Muscle of leg (tissue), 11 donors: ENCODE results near the gene MOSMO. TPM values are rescaled to one million over a fixed set of nuclear protein-coding genes. Genes with fewer than 3 reads are reported as not detected.
A peak's percentile ranks its signal among the peaks of the same experiment; 100 is the strongest.

ENCODE experiments used
- DNase-seq: peaks from one replicate; pipeline ENCODE4 v3.0.0; 2013
- H3K27ac ChIP-seq: one replicate; pipeline ENCODE4 v1.5.1; 2013; ENCODE audit warnings: mild to moderate bottlenecking, low read length, control low read depth
- H3K27me3 ChIP-seq: one replicate; pipeline ENCODE4 v1.6.1; 2013; ENCODE audit warnings: low read length; ENCODE audit not compliant: control insufficient read depth, insufficient read depth
- H3K36me3 ChIP-seq: one replicate; pipeline ENCODE4 v1.6.1; 2013; ENCODE audit warnings: low read length; ENCODE audit not compliant: control insufficient read depth, insufficient read depth
- H3K4me1 ChIP-seq: one replicate; pipeline ENCODE4 v1.6.1; 2013; ENCODE audit warnings: low read length; ENCODE audit not compliant: control insufficient read depth, insufficient read depth
- H3K4me3 ChIP-seq: one replicate; pipeline ENCODE4 v1.5.1; 2013; ENCODE audit warnings: low read length, control low read depth
- H3K9me3 ChIP-seq: replicated peaks from 2 replicates; pipeline ENCODE4 v1.6.1; 2013; ENCODE audit warnings: low read depth, low read length; ENCODE audit not compliant: control insufficient read depth
- WGBS: methylation state at CpG from one replicate; pipeline ENCODE4 v1.1.5; 2013; ENCODE audit warnings: missing lambda C conversion rate; ENCODE audit not compliant: insufficient coverage; 5-methylcytosine and 5-hydroxymethylcytosine counted together
- polyA plus RNA-seq, 8 donors: library from polyadenylated mRNA; unstranded; fragments of 120-200 nt; gene quantifications; one replicate each; pipeline versions ENCODE4 v1.2.1 to v1.2.3, GENCODE V29; 2013; ENCODE audit warnings: inconsistent platforms in 1 of 8, low replicate concordance in 1 of 8; ENCODE audit not compliant: insufficient read length in 8 of 8, insufficient read depth in 1 of 8
- total RNA-seq: library from RNA; stranded (reverse); fragments of 120-200 nt; gene quantifications from one replicate; pipeline ENCODE4 v1.2.4, GENCODE V29; 2013

MOSMO gene
- total and polyA plus RNA-seq, 9 donors: 9.0 to 15.8 (median 12.0) TPM

DNA sequence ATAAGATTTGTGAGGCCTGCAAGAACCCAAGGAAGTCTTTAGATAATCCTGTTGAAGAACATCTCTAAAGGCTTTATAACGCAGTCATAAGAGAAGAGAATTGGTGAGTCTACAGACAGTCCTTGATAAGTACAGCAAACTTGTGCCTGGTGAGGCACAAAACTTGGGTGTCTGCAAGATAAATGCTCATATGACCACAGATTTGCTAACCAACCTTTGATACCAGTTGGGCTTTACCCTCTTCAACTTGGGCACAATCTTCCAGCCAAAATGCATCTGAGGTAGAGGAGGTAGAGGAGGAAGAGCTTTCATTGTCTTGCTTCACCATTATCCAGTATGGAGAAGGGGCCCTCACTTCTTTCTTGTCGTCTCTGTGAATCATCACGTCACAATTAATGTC is 23.8 kb upstream of the MOSMO start:
- WGBS: 71% methylated on average over 1 of the region's 3 CpGs

DNA sequence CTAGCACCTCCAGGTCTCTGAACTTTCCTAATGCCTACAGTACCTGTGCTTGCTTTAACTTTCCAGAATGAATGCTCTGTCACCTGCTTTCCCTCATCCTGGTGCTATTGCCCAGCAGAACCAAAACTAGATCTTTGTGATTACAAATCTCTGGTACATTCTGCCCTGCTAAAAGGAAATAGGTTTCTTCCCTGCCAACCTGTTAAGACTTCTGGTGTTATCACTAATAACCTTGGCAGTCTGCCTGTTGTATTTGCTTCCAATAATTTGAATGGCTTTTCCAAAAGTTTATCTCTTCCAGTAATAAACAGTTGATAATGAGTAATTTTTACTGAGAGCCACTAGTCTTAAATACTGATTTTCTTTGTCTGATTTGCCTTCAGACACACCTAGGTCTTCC is 22.4 kb upstream of the MOSMO start:
- H3K27me3 ChIP-seq: no peaks in the 10 kb centered on the region
- H3K4me1 ChIP-seq: no peaks in the 10 kb centered on the region
- no peak for DNase-seq
- H3K4me3 ChIP-seq: no peak overlapping the region
- H3K9me3 ChIP-seq: no peaks in the 10 kb centered on the region
- H3K36me3 ChIP-seq: peaks cover 26% of the 10 kb centered on the region
- no peak overlapping the region for H3K27ac ChIP-seq

More for the DNA sequence above, 23.8 kb upstream of the MOSMO start:
- Histone ChIP-seq H3K27ac (no peak overlapping the region), H3K27me3 (no peaks in the 10 kb centered on the region), H3K4me3 (no peak overlapping the region), H3K4me1 (no peaks in the 10 kb centered on the region), H3K9me3 (no peaks in the 10 kb centered on the region), H3K36me3 (peaks cover 39% of the 10 kb centered on the region)
- no peak for DNase-seq

DNA sequence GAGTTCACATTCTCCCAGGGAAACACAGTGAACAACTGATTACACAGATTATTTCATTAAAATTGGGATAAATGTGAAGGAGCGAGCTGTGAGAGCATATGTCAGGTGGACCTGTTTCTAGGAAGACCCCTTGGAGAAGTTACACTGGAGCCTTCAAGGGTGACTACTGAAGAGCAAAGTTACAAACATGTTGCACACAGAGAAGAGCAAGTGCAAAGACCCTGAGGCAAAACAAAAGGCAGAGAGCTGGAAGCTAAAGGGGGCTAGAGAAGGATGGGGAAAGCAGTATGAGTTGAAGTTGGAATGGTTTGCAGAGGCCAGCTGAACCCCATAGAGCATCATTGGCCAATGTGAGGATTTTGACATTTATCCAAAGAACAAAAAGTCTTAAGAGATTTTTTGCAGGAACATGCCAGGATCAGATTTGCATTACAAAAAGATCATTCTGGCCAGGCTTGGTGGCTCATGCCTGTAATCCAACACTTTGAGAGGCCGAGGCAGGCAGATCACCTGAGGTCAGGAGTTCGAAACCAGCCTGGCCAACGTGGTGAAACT is 21.1 kb upstream of the MOSMO start:
- 87% methylated on average over 3 of the region's 4 CpGs for WGBS
- DNase-seq: no peak
- Histone ChIP-seq H3K4me1 (no peaks in the 10 kb centered on the region), H3K4me3 (no peak overlapping the region), H3K27ac (no peak overlapping the region), H3K27me3 (no peaks in the 10 kb centered on the region), H3K9me3 (no peaks in the 10 kb centered on the region), H3K36me3 (peaks cover 20% of the 10 kb centered on the region)

DNA sequence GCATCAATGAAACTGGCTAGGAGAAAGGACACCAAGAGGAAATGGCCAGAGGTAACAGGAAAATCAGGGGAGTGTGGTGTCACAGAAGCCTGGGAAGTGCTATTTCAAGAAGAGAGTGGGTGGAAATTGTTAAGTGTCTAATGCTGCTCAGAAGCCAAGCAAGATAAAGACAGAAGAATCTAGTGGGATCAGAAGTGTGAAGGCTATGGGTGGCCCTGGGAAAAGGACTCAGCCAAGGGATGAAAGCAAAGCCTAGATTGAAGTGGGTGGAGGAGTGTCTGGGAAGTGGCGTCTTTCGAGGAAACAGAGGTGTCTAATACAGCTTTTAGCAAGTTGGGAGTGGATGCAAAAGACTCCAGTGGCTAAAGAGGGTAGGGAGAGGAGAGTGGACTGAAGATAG is 20.4 kb upstream of the MOSMO start:
- DNase-seq: no peak
- Histone ChIP-seq H3K36me3 (peaks cover 14% of the 10 kb centered on the region), H3K4me3 (no peak overlapping the region), H3K4me1 (no peaks in the 10 kb centered on the region), H3K27ac (no peak overlapping the region), H3K27me3 (no peaks in the 10 kb centered on the region), H3K9me3 (no peaks in the 10 kb centered on the region)
- WGBS: 84% methylated on average over 2 of the region's 2 CpGs

DNA sequence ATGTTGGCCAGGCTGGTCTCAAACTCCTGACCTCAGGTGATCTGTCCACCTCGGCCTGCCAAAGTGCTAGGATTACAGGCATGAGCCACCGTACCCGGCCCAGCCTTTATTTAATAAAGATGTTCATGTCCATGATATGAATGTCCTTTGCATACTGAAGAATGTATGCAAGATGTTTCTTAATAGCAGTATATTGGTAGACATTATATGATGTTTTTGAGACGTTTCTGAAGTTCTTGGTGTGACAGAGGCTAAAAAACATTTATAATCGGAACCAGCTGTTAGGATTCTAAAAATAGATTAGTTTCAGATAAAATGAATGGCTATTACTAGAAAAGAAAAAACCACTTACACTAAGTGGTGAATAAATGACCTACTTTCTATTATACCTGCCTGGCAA is 18.8 kb upstream of the MOSMO start:
- no CpG with 5 or more reads among the region's 5 CpGs for WGBS
- Histone ChIP-seq H3K9me3 (no peaks in the 10 kb centered on the region), H3K36me3 (peaks cover 6% of the 10 kb centered on the region), H3K4me1 (no peaks in the 10 kb centered on the region), H3K27ac (no peak overlapping the region), H3K4me3 (no peak overlapping the region), H3K27me3 (no peaks in the 10 kb centered on the region)
- no peak for DNase-seq

DNA sequence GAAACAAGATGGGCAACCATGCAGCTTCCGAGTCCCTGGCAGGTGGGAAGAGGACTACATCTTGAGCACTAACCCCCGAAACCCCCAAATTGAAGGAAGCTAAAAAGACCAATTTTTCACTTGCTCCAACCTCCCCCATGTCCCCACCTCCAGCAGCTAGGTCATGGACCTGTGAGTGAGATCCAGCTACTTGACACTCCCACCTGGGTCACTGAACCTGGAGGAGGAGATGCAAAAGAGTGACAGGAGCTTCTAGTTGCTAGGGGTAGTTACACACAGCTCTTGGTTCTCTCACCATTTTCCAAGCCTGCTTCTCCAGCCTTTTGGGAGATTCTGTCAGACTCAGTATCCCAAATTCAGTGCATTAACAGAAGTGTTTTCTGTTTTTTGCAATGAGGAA is 18.2 kb upstream of the MOSMO start:
- no peaks in the 10 kb centered on the region for H3K9me3 ChIP-seq
- no peak overlapping the region for H3K27ac ChIP-seq
- H3K27me3 ChIP-seq: no peaks in the 10 kb centered on the region
- no peak overlapping the region for H3K4me3 ChIP-seq
- no peak for DNase-seq
- no peaks in the 10 kb centered on the region for H3K4me1 ChIP-seq
- no CpG with 5 or more reads among the region's 2 CpGs for WGBS
- peaks cover 3% of the 10 kb centered on the region for H3K36me3 ChIP-seq

DNA sequence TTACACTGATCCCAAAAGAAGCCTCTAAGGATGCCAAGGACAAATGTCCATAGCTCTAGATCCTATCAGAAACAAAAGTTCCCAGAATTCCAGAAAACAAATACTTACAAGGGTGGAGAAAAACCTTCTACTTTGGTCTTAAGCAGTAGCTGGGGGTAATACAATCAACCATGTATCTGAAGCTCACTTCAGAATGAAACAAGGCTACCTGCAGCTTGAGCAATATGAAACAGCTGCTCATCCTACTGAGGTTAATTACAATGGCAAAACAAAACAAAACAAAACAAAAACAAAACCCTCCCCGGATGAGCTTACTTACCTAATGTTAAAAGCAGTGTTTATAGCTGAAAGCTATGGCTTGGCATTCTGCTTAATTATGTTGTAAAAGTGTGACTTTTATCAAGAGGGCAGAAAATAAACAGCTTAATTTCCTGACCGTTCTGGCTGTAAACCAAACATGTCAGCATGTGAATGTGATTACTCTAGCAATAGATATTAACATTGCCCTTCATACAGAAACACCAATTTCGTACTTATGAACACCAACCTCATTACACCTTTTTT is 17.4 kb upstream of the MOSMO start:
- no CpG with 5 or more reads among the region's 3 CpGs for WGBS
- peaks cover 1% of the 10 kb centered on the region for H3K36me3 ChIP-seq
- H3K4me1 ChIP-seq: no peaks in the 10 kb centered on the region
- no peak overlapping the region for H3K27ac ChIP-seq
- H3K27me3 ChIP-seq: no peaks in the 10 kb centered on the region
- H3K4me3 ChIP-seq: no peak overlapping the region
- no peaks in the 10 kb centered on the region for H3K9me3 ChIP-seq
- no peak for DNase-seq

DNA sequence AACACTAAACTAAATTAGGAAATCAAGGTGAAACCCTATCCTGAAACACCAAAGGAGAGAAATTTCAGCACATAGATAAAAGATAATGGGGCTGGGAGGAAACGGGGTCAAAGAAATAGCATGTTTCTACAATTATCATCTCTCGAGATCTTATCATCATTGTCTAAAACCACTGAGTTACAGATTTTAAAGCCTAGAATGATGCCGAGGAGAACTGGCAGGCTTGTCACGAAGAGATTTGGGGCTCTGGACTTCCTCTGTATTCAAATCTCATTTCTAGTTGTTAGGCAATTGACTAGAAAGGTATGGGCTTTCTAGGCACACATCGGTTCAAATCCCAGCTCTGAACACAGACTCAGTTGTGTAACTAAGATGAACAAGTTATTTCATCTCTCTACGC is 16.3 kb upstream of the MOSMO start:
- no peak overlapping the region for H3K4me3 ChIP-seq
- no peaks in the 10 kb centered on the region for H3K4me1 ChIP-seq
- H3K36me3 ChIP-seq: no peaks in the 10 kb centered on the region
- WGBS: no CpG with 5 or more reads among the region's 6 CpGs
- no peak overlapping the region for H3K27ac ChIP-seq
- no peaks in the 10 kb centered on the region for H3K27me3 ChIP-seq
- H3K9me3 ChIP-seq: no peaks in the 10 kb centered on the region
- DNase-seq: no peak

DNA sequence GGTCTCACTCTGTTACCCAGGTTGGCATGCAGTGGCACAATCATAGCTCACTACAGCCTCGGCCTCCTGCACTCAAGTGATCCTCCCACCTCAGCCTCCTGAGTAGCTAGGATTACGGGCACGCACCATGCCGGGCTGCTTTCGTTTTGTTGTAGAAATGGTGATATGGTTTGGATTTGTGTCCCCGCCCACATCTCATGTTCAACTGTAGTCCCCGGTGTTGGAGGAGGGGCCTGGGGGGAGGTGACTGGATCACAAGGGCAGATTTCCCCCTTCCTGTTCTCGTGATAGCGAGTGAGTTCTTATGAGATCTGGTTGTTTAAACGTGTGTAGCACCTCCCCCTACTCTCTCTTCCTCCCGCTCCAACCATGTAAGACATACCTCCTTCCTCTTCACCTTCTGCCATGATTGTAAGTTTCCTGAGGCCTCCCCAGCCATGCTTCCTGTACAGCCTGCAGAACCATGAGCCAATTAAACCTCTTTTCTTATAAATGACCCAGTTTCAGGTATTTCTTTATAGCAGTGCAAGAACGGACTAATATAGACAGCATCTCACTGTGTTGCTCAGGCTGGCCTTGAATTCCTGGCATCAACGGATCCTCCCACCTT is 12.9 kb upstream of the MOSMO start:
- H3K36me3 ChIP-seq: no peaks in the 10 kb centered on the region
- peaks cover 6% of the 10 kb centered on the region for H3K4me1 ChIP-seq
- DNase-seq: no peak
- H3K27me3 ChIP-seq: no peaks in the 10 kb centered on the region
- no peak overlapping the region for H3K27ac ChIP-seq
- H3K4me3 ChIP-seq: no peak overlapping the region
- 74% methylated on average over 6 of the region's 13 CpGs for WGBS
- H3K9me3 ChIP-seq: no peaks in the 10 kb centered on the region

DNA sequence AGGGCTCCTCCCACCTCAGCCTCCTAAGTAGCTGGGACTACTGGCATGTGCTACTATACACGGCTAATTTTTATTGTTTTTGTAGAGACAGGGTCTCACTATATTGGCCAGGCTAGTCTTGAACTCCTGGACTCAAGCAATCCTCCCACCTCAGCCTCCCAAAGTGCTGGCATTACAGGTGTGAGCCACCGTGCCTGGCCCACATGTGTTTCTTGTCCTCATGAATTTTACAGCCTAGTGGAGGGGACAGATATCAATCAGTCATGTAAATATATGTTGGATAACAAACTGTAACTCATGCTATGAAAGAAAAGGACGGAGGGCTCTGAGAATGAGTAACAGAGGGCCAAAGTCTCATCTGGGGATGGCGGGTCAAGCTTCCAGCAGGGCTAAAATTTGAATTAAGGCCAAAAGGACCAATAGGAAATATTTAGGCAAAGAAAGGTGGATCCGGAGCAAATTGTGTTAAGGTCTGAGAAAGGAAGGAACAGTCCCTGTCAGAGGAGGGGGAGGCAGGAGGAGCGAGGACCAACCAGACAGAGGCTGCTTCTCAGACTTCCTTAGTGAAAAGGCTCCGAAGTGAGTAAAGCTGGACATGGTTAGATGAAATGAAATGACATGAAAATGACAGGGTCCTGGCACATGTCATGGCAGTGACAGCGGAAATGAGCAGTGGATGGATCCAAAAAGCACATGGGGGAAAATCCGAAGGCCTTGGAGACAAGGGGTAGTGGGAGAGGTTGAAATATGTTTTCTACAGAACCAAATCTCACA is 10.8 kb upstream of the MOSMO start:
- Histone ChIP-seq H3K27me3 (no peaks in the 10 kb centered on the region), H3K4me3 (no peak overlapping the region), H3K36me3 (no peaks in the 10 kb centered on the region), H3K9me3 (no peaks in the 10 kb centered on the region), H3K27ac (peak overlapping the region; percentile 52), H3K4me1 (peaks cover 12% of the 10 kb centered on the region)
- no peak for DNase-seq
- 59% methylated on average over 5 of the region's 9 CpGs for WGBS
